ENCODE measurements around the gene HEATR3.

Gene HEATR3

DNA sequence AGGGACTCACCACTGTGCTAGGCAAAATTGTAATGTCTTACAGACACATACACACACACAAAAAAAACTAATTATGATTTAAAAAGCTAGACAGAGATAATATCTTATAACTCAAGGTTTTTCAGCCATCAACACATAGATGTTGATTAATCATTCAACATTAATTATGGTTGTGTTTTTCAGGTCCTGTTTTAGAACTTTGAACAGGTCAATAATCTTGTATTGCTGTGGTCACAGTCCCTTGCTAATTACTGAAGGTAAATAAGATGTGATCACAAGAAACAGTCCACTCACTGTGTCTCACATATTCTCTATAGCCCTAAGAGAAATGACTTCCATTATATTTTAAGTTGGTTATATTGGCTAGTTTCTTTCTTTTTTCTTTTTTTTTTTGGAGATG lies 54.9 kb downstream of the HEATR3 start:
- no peak for DNase-seq
- no peak overlapping the region for H3K14ac ChIP-seq (ENCODE audit: low read length in 2 of 2)
- H3K4ac ChIP-seq (ENCODE audit: low read depth in 1 of 2, low read length in 2 of 2), result no peak overlapping the region
- H3K36me3 ChIP-seq (ENCODE audit: control insufficient read depth in 1 of 2, insufficient read depth in 2 of 2, low read depth in 1 of 2, low read length in 2 of 2), result no peaks in the 10 kb centered on the region
- peaks cover 0 to 3% of the 10 kb centered on the region in 2 experiments for H3K27me3 ChIP-seq (ENCODE audit: control insufficient read depth in 1 of 2, insufficient read depth in 1 of 2, low read length in 2 of 2)
- H3K9ac ChIP-seq (ENCODE audit: low read length), result no peak overlapping the region
- no peak overlapping the region for H3K23ac ChIP-seq (ENCODE audit: low read length in 2 of 2)
- no peak overlapping the region for H2BK12ac ChIP-seq (ENCODE audit: low read length in 2 of 2)
- no peaks in the 10 kb centered on the region for H3K9me3 ChIP-seq (ENCODE audit: control insufficient read depth, low read length)
- no peak overlapping the region for H3K18ac ChIP-seq (ENCODE audit: low read depth in 1 of 2, low read length in 2 of 2)
- no peak overlapping the region for H2BK5ac ChIP-seq (ENCODE audit: low read depth, low read length, poor library complexity, severe bottlenecking)
- H4K8ac ChIP-seq (ENCODE audit: low read length), result no peak overlapping the region
- H3K27ac ChIP-seq (ENCODE audit: low read length, poor library complexity, severe bottlenecking), result no peak overlapping the region
- H3K4me2 ChIP-seq (ENCODE audit: low read length, poor library complexity, severe bottlenecking), result no peak overlapping the region
- H4K91ac ChIP-seq (ENCODE audit: low read length), result no peak overlapping the region
- no peak overlapping the region for H3K4me3 ChIP-seq (ENCODE audit: insufficient read depth in 1 of 2, low read depth in 1 of 2, low read length in 2 of 2)
- no peak overlapping the region for H2BK15ac ChIP-seq (ENCODE audit: low read depth, poor library complexity, severe bottlenecking)
- H2BK120ac ChIP-seq (ENCODE audit: low read depth, low read length), result no peak overlapping the region
- no peak overlapping the region for H2AFZ ChIP-seq (ENCODE audit: low read depth, low read length)
- no peak overlapping the region for H2AK5ac ChIP-seq (ENCODE audit: low read length, severe bottlenecking)
- H3K4me1 ChIP-seq (ENCODE audit: control insufficient read depth, insufficient read depth, low read depth, low read length), result no peaks in the 10 kb centered on the region
- H3K79me1 ChIP-seq (replicated peaks; ENCODE audit: low read length, poor library complexity, severe bottlenecking), result no peaks in the 10 kb centered on the region

DNA sequence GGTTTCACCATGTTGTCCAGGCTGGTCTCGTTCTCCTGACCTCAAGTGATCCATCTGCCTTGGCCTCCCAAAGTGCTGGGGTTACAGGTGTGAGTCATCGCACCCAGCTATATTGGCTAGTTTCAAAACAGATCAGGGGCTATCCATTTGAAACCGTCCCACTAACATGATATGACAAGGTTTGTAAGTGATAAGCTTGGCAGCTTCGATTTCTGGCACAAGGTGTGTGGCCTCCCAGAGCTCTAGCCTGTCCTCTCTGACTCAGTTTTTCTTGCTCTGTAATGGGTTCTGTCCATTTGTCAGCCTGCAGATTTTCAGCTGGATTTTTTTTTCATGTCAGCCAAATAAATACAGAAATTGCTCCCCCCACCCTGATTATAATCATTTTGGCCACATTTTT lies 55.5 kb downstream of the HEATR3 start:
- no peak overlapping the region for H3K4ac ChIP-seq (ENCODE audit: low read depth in 1 of 2, low read length in 2 of 2)
- no peaks in the 10 kb centered on the region for H3K36me3 ChIP-seq (ENCODE audit: control insufficient read depth in 1 of 2, insufficient read depth in 2 of 2, low read depth in 1 of 2, low read length in 2 of 2)
- no peaks in the 10 kb centered on the region for H3K4me1 ChIP-seq (ENCODE audit: control insufficient read depth, insufficient read depth, low read depth, low read length)
- H2BK12ac ChIP-seq (ENCODE audit: low read length in 2 of 2), result no peak overlapping the region
- no peak overlapping the region for H2BK5ac ChIP-seq (ENCODE audit: low read depth, low read length, poor library complexity, severe bottlenecking)
- H4K91ac ChIP-seq (ENCODE audit: low read length), result no peak overlapping the region
- no peak overlapping the region for H3K9ac ChIP-seq (ENCODE audit: low read length)
- H2BK15ac ChIP-seq (ENCODE audit: low read depth, poor library complexity, severe bottlenecking), result no peak overlapping the region
- no peak overlapping the region for H3K23ac ChIP-seq (ENCODE audit: low read length in 2 of 2)
- no peak overlapping the region for H3K4me2 ChIP-seq (ENCODE audit: low read length, poor library complexity, severe bottlenecking)
- no peaks in the 10 kb centered on the region for H3K9me3 ChIP-seq (ENCODE audit: control insufficient read depth, low read length)
- no peak overlapping the region for H3K14ac ChIP-seq (ENCODE audit: low read length in 2 of 2)
- DNase-seq, result no peak
- no peak overlapping the region for H2BK120ac ChIP-seq (ENCODE audit: low read depth, low read length)
- no peak overlapping the region for H3K4me3 ChIP-seq (ENCODE audit: insufficient read depth in 1 of 2, low read depth in 1 of 2, low read length in 2 of 2)
- peaks cover 0 to 3% of the 10 kb centered on the region in 2 experiments for H3K27me3 ChIP-seq (ENCODE audit: control insufficient read depth in 1 of 2, insufficient read depth in 1 of 2, low read length in 2 of 2)
- 73% methylated on average over 4 of the region's 4 CpGs for WGBS
- H4K8ac ChIP-seq (ENCODE audit: low read length), result no peak overlapping the region
- no peak overlapping the region for H2AK5ac ChIP-seq (ENCODE audit: low read length, severe bottlenecking)
- H3K18ac ChIP-seq (ENCODE audit: low read depth in 1 of 2, low read length in 2 of 2), result no peak overlapping the region
- no peak overlapping the region for H2AFZ ChIP-seq (ENCODE audit: low read depth, low read length)
- H3K27ac ChIP-seq (ENCODE audit: low read length, poor library complexity, severe bottlenecking), result no peak overlapping the region
- no peaks in the 10 kb centered on the region for H3K79me1 ChIP-seq (replicated peaks; ENCODE audit: low read length, poor library complexity, severe bottlenecking)

DNA sequence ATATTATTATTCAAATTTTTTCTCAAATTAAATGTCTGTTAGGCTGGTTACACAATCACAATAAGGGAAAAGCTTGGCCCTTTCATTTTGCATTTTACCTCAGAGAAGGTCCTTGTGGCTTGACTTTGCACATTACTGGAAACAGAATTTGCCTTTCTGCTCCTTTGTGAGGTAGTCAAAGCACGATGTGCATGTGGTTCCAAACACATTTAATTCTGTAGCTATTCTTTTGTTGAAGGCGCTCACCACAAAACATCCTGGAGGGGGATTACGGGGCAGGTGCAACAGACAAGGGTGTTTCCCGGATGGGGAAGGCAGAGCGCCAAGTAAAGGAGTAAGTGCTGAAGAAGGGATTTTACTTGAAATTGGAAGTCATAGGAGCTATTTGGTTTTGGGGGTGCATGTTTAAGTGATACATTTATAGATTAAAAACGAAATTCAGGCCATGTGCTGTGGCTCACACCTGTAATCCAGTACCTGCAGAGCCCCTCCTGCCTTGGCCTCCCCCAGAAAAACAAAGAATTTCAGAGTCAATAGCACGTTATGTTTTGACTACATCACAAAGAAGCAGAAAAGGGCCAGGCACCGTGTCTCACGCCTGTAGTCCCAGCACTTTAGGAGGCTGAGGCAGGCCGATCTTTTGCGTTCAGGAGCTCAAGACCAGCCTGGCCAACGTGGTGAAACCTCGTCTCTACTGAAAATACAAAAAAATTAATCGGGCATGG lies 56.1 kb downstream of the HEATR3 start:
- Histone ChIP-seq H4K91ac (ENCODE audit: low read length) (no peak overlapping the region), H2AK5ac (ENCODE audit: low read length, severe bottlenecking) (no peak overlapping the region), H2BK5ac (ENCODE audit: low read depth, low read length, poor library complexity, severe bottlenecking) (no peak overlapping the region), H3K36me3 (ENCODE audit: control insufficient read depth in 1 of 2, insufficient read depth in 2 of 2, low read depth in 1 of 2, low read length in 2 of 2) (no peaks in the 10 kb centered on the region), H3K23ac (ENCODE audit: low read length in 2 of 2) (no peak overlapping the region), H3K27me3 (ENCODE audit: control insufficient read depth in 1 of 2, insufficient read depth in 1 of 2, low read length in 2 of 2) (peaks cover 0 to 3% of the 10 kb centered on the region in 2 experiments), H2BK12ac (ENCODE audit: low read length in 2 of 2) (no peak overlapping the region), H3K14ac (ENCODE audit: low read length in 2 of 2) (no peak overlapping the region), H3K4me1 (ENCODE audit: control insufficient read depth, insufficient read depth, low read depth, low read length) (no peaks in the 10 kb centered on the region), H3K27ac (ENCODE audit: low read length, poor library complexity, severe bottlenecking) (no peak overlapping the region), H2AFZ (ENCODE audit: low read depth, low read length) (no peak overlapping the region), H3K18ac (ENCODE audit: low read depth in 1 of 2, low read length in 2 of 2) (no peak overlapping the region), H3K79me1 (replicated peaks; ENCODE audit: low read length, poor library complexity, severe bottlenecking) (no peaks in the 10 kb centered on the region), H3K4me2 (ENCODE audit: low read length, poor library complexity, severe bottlenecking) (no peak overlapping the region), H4K8ac (ENCODE audit: low read length) (no peak overlapping the region), H3K9ac (ENCODE audit: low read length) (no peak overlapping the region), H2BK120ac (ENCODE audit: low read depth, low read length) (no peak overlapping the region), H3K9me3 (ENCODE audit: control insufficient read depth, low read length) (no peaks in the 10 kb centered on the region), H2BK15ac (ENCODE audit: low read depth, poor library complexity, severe bottlenecking) (no peak overlapping the region), H3K4me3 (ENCODE audit: insufficient read depth in 1 of 2, low read depth in 1 of 2, low read length in 2 of 2) (no peak overlapping the region), H3K4ac (ENCODE audit: low read depth in 1 of 2, low read length in 2 of 2) (no peak overlapping the region)
- 68% methylated on average over 14 of the region's 14 CpGs for WGBS
- no peak for DNase-seq

DNA sequence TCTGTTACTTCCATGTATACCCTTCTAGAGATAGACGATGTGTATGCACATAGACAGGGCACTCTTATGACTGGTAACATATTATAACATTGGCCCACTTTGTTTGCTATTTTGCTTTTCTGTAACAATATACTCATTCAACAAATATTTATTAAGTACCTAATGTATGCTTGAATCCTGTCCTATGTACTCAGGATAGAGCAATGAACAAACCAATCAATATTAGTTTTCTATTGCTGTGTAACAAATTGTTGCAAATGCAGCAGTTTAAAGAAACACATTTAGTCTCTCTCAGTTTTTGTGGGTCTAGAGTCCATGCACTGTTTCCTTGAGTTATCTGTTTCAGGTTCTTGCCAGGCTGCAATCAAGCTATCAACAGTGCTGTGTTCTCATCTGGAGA lies 57.6 kb downstream of the HEATR3 start:
- Histone ChIP-seq H3K9ac (ENCODE audit: low read length) (no peak overlapping the region), H2BK5ac (ENCODE audit: low read depth, low read length, poor library complexity, severe bottlenecking) (no peak overlapping the region), H2BK12ac (ENCODE audit: low read length in 2 of 2) (no peak overlapping the region), H3K4ac (ENCODE audit: low read depth in 1 of 2, low read length in 2 of 2) (no peak overlapping the region), H3K4me2 (ENCODE audit: low read length, poor library complexity, severe bottlenecking) (no peak overlapping the region), H2BK120ac (ENCODE audit: low read depth, low read length) (no peak overlapping the region), H4K91ac (ENCODE audit: low read length) (no peak overlapping the region), H3K4me1 (ENCODE audit: control insufficient read depth, insufficient read depth, low read depth, low read length) (no peaks in the 10 kb centered on the region), H3K14ac (ENCODE audit: low read length in 2 of 2) (no peak overlapping the region), H3K23ac (ENCODE audit: low read length in 2 of 2) (no peak overlapping the region), H4K8ac (ENCODE audit: low read length) (no peak overlapping the region), H2BK15ac (ENCODE audit: low read depth, poor library complexity, severe bottlenecking) (no peak overlapping the region), H3K18ac (ENCODE audit: low read depth in 1 of 2, low read length in 2 of 2) (no peak overlapping the region), H2AFZ (ENCODE audit: low read depth, low read length) (no peak overlapping the region), H2AK5ac (ENCODE audit: low read length, severe bottlenecking) (no peak overlapping the region), H3K36me3 (ENCODE audit: control insufficient read depth in 1 of 2, insufficient read depth in 2 of 2, low read depth in 1 of 2, low read length in 2 of 2) (no peaks in the 10 kb centered on the region), H3K4me3 (ENCODE audit: insufficient read depth in 1 of 2, low read depth in 1 of 2, low read length in 2 of 2) (no peak overlapping the region), H3K9me3 (ENCODE audit: control insufficient read depth, low read length) (no peaks in the 10 kb centered on the region), H3K27ac (ENCODE audit: low read length, poor library complexity, severe bottlenecking) (no peak overlapping the region), H3K27me3 (ENCODE audit: control insufficient read depth in 1 of 2, insufficient read depth in 1 of 2, low read length in 2 of 2) (peaks cover 0 to 3% of the 10 kb centered on the region in 2 experiments), H3K79me1 (replicated peaks; ENCODE audit: low read length, poor library complexity, severe bottlenecking) (no peaks in the 10 kb centered on the region)
- WGBS, result no CpG with 5 or more reads among the region's 1 CpG
- DNase-seq, result no peak
